DLD1 (cell line): ENCODE data around the gene ACOXL.
"Not testable (repeated sequence)": the region's sequence is repeated elsewhere in the genome, so short reads cannot be mapped to it uniquely, and the experiment has no call there.

Source experiments
- in situ Hi-C: cut with HindIII; loops from 2 replicates; pipeline ENCODE4 v1.10.0; 2017; ENCODE audit warnings: low sequenced_read_pairs

Gene ACOXL

GRCh38 chr2:111049792-111050640 lies 317.6 kb downstream of the ACOXL start:
- in situ Hi-C loops: no loop called here

DNA sequence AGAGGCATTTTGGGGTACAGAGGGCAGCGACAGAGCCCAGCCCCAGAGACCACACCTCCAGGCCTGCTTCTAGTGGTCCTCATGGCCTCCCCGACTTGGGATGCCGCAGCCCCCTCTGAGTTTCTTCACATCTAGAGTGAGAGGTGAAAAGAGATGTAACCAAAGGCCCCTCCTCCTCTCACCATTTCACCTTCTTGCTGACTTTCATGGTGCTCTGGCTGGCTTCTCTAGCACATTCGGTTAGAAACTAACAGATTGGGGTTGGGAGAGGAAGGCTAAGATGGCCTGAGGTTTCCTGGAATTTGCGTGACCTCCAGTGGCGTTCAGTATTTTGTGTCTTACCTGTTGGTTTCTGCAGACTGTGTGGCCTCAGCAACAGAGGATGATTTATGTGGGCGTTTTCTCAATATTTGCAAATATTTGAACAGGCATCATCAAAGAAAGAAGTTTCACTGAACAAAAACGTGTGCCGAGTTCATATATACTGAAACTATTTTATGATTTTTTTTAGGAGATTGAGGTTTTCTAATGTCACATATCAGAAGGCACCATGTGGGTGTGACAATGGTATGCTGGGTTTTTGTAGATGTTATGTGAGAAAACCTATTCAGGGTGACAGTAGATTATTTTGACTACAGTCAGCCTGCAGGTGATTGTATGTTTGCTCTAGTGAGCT lies 318.5 kb downstream of the ACOXL start:
- in situ Hi-C loops: no loop called here

DNA sequence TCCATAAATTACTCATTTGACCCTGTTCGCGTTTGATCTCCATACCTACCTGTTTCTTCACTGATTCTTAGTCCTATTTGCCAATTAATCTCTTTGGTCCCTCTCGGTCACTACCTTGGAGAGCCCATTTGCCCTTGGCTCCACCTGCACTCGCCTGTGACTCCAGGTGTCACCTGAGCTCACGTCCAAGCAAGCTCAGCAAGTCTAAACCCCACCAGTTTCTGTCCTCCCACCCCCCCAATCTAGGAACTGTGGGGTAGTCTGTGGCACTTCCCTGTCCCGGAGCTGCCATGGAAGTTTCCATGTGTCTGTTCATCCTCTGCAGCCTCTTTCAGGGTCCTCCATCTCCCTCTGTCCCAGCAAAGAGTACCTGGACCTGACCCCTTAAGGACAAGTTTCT lies 320.2 kb downstream of the ACOXL start:
- in situ Hi-C loops: no loop called here

GRCh38 chr2:111053266-111053665 lies 320.9 kb downstream of the ACOXL start:
- in situ Hi-C loops: no loop called here

- in situ Hi-C loops: no loop called here
These were observed 321.6 kb downstream of the ACOXL start for GRCh38 chr2:111053825-111054515.

GRCh38 chr2:111054791-111055691 lies 322.7 kb downstream of the ACOXL start:
- in situ Hi-C loops: no loop called here

GRCh38 chr2:111055735-111056134 lies 323.4 kb downstream of the ACOXL start:
- in situ Hi-C loops: no loop called here

DNA sequence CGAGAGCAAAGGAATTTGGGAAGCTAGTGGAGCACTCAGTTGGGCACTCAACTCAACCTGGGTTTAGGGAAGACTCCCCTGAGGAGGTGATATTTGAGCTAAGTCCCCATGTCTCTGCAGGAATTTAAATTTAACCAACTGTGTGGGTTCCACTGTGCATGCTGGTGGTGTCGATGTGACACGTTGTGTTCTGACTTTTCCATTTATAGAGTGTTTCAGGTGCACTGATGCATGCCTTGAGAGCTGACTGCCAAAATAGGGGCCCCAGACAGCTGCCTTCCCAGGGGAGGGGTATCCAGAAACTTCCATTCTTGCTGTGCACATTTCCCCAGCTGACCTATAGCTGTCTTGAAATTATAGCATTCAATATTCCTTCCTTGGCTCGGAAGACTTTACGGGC lies 324.7 kb downstream of the ACOXL start:
- in situ Hi-C loops: no loop called here

- in situ Hi-C loops: no loop called here
These were observed 325.3 kb downstream of the ACOXL start for GRCh38 chr2:111057721-111058120.

DNA sequence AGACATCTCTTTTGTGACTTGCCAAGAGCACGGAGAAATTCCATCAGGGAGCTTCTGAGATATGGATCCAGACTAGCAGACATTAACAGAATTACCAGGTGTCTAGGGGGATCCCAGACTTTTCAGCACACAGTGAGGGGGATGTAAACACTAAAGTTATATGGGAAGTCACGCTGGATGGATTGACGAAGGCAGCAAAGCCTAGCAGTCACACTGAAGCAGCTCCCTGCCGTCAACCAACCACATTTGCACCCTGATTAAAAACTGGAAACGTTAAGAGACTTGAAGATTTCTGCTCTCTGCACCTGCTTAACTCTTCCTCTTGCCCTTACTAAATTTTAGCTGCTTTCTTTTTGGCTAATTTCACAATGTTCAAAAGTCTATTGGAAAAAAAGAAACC lies 325.9 kb downstream of the ACOXL start:
- in situ Hi-C loops: no loop called here

DNA sequence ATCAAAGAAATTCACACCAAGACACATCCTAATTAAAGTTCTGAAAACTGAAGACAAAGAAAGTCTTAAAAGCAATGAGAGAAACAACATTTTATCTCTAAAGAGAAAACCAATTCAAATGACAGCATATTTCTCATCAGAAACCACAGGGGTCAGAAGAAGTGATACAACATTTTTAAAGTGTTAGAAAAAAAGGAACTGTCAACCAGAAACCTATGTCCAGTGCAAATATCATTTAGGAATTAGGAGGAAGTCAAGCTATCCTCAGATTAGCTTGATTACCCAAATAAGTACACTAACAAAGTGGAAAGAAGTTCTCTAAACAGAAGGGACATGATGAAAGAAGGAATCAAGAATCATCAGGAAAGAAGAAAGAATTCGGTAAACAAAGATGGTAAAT lies 328.8 kb downstream of the ACOXL start:
- in situ Hi-C loops: no loop called here

DNA sequence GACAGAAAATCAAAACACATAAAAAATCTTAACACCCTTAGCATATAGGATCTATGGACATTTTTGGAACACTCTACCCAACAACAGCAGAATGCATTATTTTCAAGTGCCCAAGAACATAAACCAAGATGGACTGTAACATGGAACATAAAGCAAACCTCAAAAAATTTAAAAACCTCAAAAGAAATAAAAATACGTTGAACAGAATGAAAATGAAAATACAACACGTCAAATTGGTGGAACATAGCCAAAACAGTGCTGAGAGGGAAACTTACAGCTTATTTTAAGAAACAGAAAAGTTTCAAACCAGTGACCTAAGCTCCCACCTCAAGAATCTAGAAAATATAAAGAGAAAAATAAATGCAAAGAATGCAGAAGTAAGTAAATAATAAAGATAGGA lies 330.0 kb downstream of the ACOXL start:
- in situ Hi-C loops: no loop called here

DNA sequence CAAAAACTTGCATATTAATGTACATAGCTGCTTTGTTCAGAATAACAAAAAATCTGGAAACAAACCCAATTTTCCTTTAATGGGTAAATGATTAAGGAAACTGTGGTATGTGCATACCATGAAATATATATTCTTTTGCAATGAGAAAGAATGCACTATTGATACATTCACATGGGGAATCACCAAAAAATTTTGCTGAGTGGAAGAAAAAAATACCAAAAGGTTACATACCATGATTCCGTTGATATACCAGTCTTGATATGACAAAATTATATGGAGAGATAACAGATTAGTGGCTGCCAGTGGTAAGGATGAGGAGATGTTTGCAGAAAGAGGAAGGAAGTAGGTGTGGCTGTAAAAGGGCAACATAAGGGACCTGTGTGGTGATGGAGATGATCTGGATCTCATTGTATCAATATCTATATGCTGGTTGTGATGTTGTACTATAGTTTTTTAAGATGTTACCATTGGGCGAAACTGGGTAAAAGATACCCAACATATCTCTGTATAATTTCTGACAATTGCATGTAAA lies 333.8 kb downstream of the ACOXL start:
- in situ Hi-C loops: no loop called here

- in situ Hi-C loops: no loop called here
These were observed 336.2 kb downstream of the ACOXL start for GRCh38 chr2:111068435-111069058.

DNA sequence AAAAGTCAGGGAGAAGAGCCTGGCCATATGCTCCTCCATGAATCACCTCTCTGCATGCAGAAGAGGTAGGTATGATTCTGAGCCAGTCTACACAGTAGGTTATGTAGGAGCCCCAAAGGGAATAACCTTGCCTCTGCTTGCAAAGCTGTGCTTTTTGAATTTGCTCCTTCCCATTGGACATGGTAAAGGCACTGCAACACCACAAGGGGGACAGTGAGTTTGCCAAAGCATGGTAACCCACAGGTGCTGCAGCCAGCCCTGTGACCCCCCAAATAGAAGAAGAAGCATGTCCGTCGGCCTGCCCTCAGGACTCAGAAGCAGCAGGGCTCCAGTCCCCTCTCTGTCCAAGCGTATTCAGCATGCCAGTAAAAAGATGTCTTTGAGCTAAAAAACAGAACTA lies 337.3 kb downstream of the ACOXL start:
- in situ Hi-C loops: no loop called here

GRCh38 chr2:111071600-111072171 lies 339.3 kb downstream of the ACOXL start:
- in situ Hi-C loops: no loop called here

DNA sequence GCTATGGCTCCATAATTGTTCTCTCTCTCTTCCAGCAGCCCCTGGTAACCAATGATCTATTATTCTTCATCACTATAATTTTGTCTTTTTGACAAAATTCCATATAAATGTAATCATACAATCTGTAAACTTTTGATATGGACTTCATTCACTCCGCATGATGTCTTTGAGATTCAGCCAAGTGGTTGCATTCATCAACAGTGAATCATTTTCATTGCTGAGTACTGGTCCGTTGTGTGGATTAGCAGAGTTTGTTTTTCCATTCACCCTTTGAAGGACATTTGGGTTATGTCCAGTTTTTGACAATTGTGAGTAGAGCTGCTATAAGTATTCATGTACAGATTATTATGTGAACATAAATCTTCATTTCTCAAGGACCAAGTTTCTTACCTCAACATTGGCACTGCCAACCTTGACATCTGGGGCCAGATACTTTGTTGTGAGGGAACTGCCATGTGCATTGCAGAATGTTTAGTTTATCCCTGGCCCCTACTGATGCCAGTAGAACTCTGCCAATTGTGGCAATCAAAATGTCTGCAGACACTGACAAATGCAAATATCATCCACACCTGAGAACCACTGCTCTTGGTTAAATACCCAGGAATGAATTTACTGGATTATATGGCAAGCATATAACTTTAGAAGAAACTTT lies 340.0 kb downstream of the ACOXL start:
- in situ Hi-C loops: no loop called here

DNA sequence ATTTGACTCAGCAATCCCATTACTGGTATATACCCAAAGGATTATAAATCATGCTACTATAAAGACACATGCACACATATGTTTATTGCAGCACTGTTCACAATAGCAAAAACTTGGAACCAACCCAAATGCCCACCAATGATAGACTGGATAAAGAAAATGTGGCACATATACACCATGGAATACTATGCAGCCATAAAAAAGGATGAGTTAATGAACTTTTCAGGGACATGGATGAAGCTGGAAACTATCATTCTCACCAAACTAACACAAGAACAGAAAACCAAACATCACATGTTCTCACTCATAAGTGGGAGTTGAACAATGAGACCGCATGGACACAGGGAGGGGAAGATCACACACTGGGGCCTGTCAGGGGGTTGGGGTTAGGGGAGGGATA lies 350.3 kb downstream of the ACOXL start:
- in situ Hi-C loops: not testable (repeated sequence)

DNA sequence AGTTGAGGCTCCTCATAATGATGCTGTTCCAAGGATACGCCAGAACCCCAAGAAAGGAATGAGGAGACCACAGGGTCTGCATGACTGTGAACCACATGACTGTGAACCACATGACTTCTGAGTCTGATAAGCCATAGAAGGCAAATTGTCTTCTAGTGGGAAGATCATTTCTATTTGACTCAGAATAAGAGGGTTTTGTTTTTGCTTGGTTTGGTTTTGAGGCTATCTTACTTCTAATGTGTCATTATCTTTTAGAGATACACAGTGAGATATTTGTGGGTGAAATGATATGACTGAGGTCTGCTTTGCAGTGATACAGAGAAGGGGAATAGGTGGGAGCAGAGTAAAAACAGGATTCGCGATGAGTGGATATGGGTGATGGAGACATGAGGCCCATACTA lies 359.4 kb downstream of the ACOXL start:
- in situ Hi-C loops: no loop called here
